ENCODE data around the gene CDH4.

GRCh38 chr20:61974357-61974665, 722.2 kb downstream of the CDH4 start:
- TF ChIP-seq CTCF (conservative IDR thresholded peaks at IDR 0.05; ENCODE audit: low read depth, low read length) (no peak), USF2 (IDR thresholded peaks at IDR 0.05; ENCODE audit: low read depth, low read length) (no peak), SMC3 (IDR thresholded peaks at IDR 0.05; ENCODE audit: low read depth, low read length) (no peak), POLR2A (IDR thresholded peaks at IDR 0.05; ENCODE audit: low read depth, low read length) (no peak), MXI1 (IDR thresholded peaks at IDR 0.05; ENCODE audit: borderline replicate concordance, low read depth, low read length) (no peak), ELK1 (IDR thresholded peaks at IDR 0.05; ENCODE audit: borderline replicate concordance, low read depth, low read length) (no peak), RFX5 (IDR thresholded peaks at IDR 0.05; ENCODE audit: low read depth, low read length) (no peak), MAZ (IDR thresholded peaks at IDR 0.05; ENCODE audit: borderline replicate concordance, low read depth, low read length) (no peak), FOS (IDR thresholded peaks at IDR 0.05; ENCODE audit: low read depth, low read length) (no peak), CEBPB (IDR thresholded peaks at IDR 0.05; ENCODE audit: low read depth, low read length) (no peak), RAD21 (IDR thresholded peaks at IDR 0.05; ENCODE audit: low read length) (no peak)

All from IMR-90 (cell line).